SK-N-MC (cell line): ENCODE data around the gene PDE11A.

Source experiments
- EZH2 ChIP-seq: fragments of 200-600 bp; sonication (generic); IDR thresholded peaks from one replicate; pipeline ENCODE4 v1.6.1; 2017; ENCODE audit warnings: antibody characterized with exemption
- FOXP2 ChIP-seq: optimal IDR thresholded peaks from 2 replicates; pipeline ENCODE3; 2011; ENCODE audit warnings: mild to moderate bottlenecking, moderate library complexity; ENCODE audit not compliant: insufficient read depth; ENCODE audit errors: extremely low read length, control extremely low read depth
- POLR2AphosphoS5 ChIP-seq: IDR thresholded peaks from 2 replicates; pipeline ENCODE4 v1.6.1; 2012; ENCODE audit warnings: mild to moderate bottlenecking, low read depth, low read length, borderline replicate concordance

- no peak for TF ChIP-seq POLR2AphosphoS5
- no peak for TF ChIP-seq EZH2
- TF ChIP-seq FOXP2, result no peak
These were observed 420.7 kb downstream of the PDE11A start for GRCh38 chr2:177651833-177652232.
